HEK293T (cell line): ENCODE measurements around the gene BCL2A1.
"Not testable (repeated sequence)": the region's sequence is repeated elsewhere in the genome, so short reads cannot be mapped to it uniquely, and the experiment has no call there.

Experiments
- CTCF ChIA-PET: fragments of 350-600 bp; formaldehyde crosslinking; extraction: SDS; loops from one replicate; lab custom pipeline; 2021; ENCODE audit warnings: antibody characterized with exemption, inconsistent platforms; lab: Yijun Ruan, JAX
- POLR2A ChIA-PET: fragments of 350-600 bp; formaldehyde crosslinking; extraction: SDS; loops from one replicate; lab custom pipeline; 2020; ENCODE audit warnings: antibody characterized with exemption, inconsistent platforms; lab: Yijun Ruan, JAX
- DNase-seq: peaks from one replicate; pipeline ENCODE4 v3.0.0; 2012; ENCODE audit warnings: mixed read lengths; ENCODE audit errors: extremely low spot score
- ARNT ChIP-seq: fragments of 450-650 bp; IDR thresholded peaks from 2 replicates; pipeline ENCODE4 v1.6.1; 2017; ENCODE audit warnings: mild to moderate bottlenecking
- BHLHE40 ChIP-seq: fragments of 450-650 bp; IDR thresholded peaks from 2 replicates; pipeline ENCODE4 v1.6.1; 2016; ENCODE audit warnings: mild to moderate bottlenecking, moderate library complexity, borderline replicate concordance
- CTBP1 ChIP-seq: fragments of 450-650 bp; IDR thresholded peaks from 2 replicates; pipeline ENCODE4 v1.6.1; 2016; ENCODE audit warnings: borderline replicate concordance
- ELF4 ChIP-seq: fragments of 450-650 bp; IDR thresholded peaks from 2 replicates; pipeline ENCODE4 v1.6.1; 2017; ENCODE audit warnings: antibody characterized with exemption
- FOXA1 ChIP-seq: fragments of 450-650 bp; IDR thresholded peaks from 2 replicates; pipeline ENCODE4 v1.6.1; 2016; ENCODE audit warnings: mild to moderate bottlenecking
- FOXK2 ChIP-seq: fragments of 450-650 bp; IDR thresholded peaks from 2 replicates; pipeline ENCODE4 v1.6.1; 2016; ENCODE audit warnings: mild to moderate bottlenecking
- FOXM1 ChIP-seq: fragments of 450-650 bp; IDR thresholded peaks from 2 replicates; pipeline ENCODE4 v1.6.1; 2017; ENCODE audit warnings: mild to moderate bottlenecking, borderline replicate concordance
- HDGF ChIP-seq: fragments of 450-650 bp; IDR thresholded peaks from 2 replicates; pipeline ENCODE4 v1.6.1; 2017; ENCODE audit warnings: antibody characterized with exemption, borderline replicate concordance
- L3MBTL2 ChIP-seq: fragments of 450-650 bp; conservative IDR thresholded peaks from 2 replicates; pipeline ENCODE4 v1.6.1; 2016; ENCODE audit warnings: mild to moderate bottlenecking
- LEF1 ChIP-seq: fragments of 450-650 bp; IDR thresholded peaks from 2 replicates; pipeline ENCODE4 v1.6.1; 2017; ENCODE audit warnings: mild to moderate bottlenecking, borderline replicate concordance
- NFRKB ChIP-seq: fragments of 450-650 bp; IDR thresholded peaks from 2 replicates; pipeline ENCODE4 v1.6.1; 2016; ENCODE audit warnings: mild to moderate bottlenecking, moderate library complexity
- SP1 ChIP-seq: fragments of 450-650 bp; IDR thresholded peaks from 2 replicates; pipeline ENCODE4 v1.6.1; 2017
- SUZ12 ChIP-seq: fragments of 450-650 bp; IDR thresholded peaks from 2 replicates; pipeline ENCODE4 v1.6.1; 2016; ENCODE audit warnings: mild to moderate bottlenecking
- TARDBP ChIP-seq: fragments of 450-650 bp; IDR thresholded peaks from 2 replicates; pipeline ENCODE4 v1.6.1; 2016
- ZNF384 ChIP-seq: fragments of 450-650 bp; IDR thresholded peaks from 2 replicates; pipeline ENCODE4 v1.6.1; 2016
- TF ChIP-seq, protein P1 (sequence below): fragments of 450-650 bp; IDR thresholded peaks from 2 replicates; pipeline ENCODE4 v1.6.1; 2016

The BCL2A1 gene

DNA sequence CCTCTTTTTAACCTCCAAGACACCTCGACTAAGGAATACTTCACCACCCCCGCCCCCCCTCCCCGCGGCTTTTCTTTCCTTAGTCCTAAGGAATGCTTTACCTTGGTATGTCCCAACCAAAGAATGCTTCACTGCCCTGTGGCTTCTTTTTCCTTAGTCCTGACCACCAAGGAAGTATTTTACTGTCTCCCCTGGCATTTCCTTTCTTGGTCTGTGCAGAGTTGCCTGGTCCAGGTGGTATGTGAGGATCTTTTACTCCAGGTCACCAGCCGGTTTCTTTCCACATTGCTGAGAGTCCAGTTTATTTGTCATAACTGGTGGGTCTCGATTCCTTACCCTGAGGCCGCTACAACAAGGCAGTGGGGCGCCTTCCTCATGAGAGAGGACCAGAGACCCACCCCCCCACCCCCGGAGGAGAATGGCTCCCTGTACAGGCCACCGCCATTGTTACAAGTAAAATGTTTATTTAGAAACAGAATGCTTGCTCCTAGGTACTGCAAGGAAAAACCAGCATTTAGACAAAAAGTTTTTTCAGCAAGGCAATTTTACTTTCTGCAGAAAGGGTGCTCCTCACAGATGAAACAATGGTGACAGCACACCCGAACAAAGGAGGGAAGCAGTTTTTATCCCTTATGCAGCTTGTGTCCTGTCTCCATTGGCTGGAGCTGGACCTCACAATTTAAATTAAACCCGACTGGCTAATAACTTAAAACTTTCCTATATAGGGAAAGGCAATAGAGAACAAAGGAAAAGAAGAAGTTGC is 51.1 kb downstream of the BCL2A1 start:
- TF ChIP-seq NFRKB (no peak), FOXM1 (no peak), L3MBTL2 (no peak), ZNF384 (no peak), ELF4 (no peak), LEF1 (no peak), TARDBP (no peak), BHLHE40 (no peak), SUZ12 (no peak), FOXK2 (no peak), FOXA1 (no peak)
- no peak for DNase-seq
- ChIA-PET POLR2A (no interaction called here), CTCF (no interaction called here)

- CTCF ChIA-PET: no interaction called here
- TF ChIP-seq SUZ12 (no peak), L3MBTL2 (no peak), TARDBP (no peak), FOXM1 (no peak), ZNF384 (no peak)
- POLR2A ChIA-PET: no interaction called here
- no peak for DNase-seq
Measured at GRCh38 chr15:79919090-79919748, 51.8 kb downstream of the BCL2A1 start.

DNA sequence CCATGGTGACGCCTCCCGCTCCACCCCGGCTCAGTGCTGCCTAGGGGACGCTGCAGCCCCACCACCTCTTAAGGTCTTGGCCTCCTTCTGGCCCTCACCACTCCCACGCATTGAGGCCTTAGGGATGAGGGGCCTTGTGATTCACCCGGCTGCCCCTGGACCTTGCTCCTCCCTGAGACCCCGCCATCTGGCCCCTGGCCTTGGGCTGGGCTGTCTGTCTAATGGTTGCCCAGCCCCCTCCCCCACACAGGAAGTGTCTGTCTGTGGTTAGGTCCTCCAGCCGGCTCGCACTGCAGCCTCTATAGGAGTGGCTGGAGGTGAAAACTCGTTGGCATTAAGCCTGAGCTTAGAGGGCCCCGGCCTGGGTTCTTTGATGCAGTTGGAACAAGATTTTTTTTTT is 52.7 kb downstream of the BCL2A1 start:
- DNase-seq: no peak
- no peak for TF ChIP-seq TARDBP
- TF ChIP-seq HDGF: no peak
- TF ChIP-seq, protein P1, sequence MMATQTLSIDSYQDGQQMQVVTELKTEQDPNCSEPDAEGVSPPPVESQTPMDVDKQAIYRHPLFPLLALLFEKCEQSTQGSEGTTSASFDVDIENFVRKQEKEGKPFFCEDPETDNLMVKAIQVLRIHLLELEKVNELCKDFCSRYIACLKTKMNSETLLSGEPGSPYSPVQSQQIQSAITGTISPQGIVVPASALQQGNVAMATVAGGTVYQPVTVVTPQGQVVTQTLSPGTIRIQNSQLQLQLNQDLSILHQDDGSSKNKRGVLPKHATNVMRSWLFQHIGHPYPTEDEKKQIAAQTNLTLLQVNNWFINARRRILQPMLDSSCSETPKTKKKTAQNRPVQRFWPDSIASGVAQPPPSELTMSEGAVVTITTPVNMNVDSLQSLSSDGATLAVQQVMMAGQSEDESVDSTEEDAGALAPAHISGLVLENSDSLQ: no peak
- POLR2A ChIA-PET: no interaction called here
- CTCF ChIA-PET: no interaction called here

GRCh38 chr15:79916502-79917132 is 54.4 kb downstream of the BCL2A1 start:
- POLR2A ChIA-PET: no interaction called here
- CTCF ChIA-PET: interaction anchor here (0.7 kb wide), 1 partner anchor 63 kb away, joined by 3 read pairs; no protein-coding TSS in a partner anchor
- DNase-seq: no peak
- no peak for TF ChIP-seq SUZ12
- TF ChIP-seq, protein P1: no peak
- TF ChIP-seq SP1: no peak
- no peak for TF ChIP-seq ARNT
- TF ChIP-seq L3MBTL2: no peak
- no peak for TF ChIP-seq FOXK2
- no peak for TF ChIP-seq BHLHE40
- no peak for TF ChIP-seq NFRKB
- TF ChIP-seq TARDBP: no peak
- no peak for TF ChIP-seq ELF4
- TF ChIP-seq ZNF384: no peak
- TF ChIP-seq FOXM1: no peak
- TF ChIP-seq FOXA1: no peak
- TF ChIP-seq CTBP1: no peak

GRCh38 chr15:79915776-79916501 is 55.1 kb downstream of the BCL2A1 start:
- DNase-seq, POLR2A ChIA-PET, CTCF ChIA-PET: not testable (repeated sequence)

- ChIA-PET POLR2A (no interaction called here), CTCF (no interaction called here)
- TF ChIP-seq L3MBTL2 (no peak), FOXK2 (no peak), NFRKB (no peak), FOXA1 (no peak), ARNT (no peak), FOXM1 (no peak), CTBP1 (no peak), SUZ12 (no peak), HDGF (no peak), BHLHE40 (no peak), LEF1 (no peak), SP1 (no peak), ELF4 (no peak), ZNF384 (no peak), TARDBP (no peak)
- TF ChIP-seq, protein P1: no peak
- DNase-seq: no peak
Measured at GRCh38 chr15:79914728-79915127, 56.3 kb downstream of the BCL2A1 start.
